DOHH2 (cell line): ENCODE results near the gene TEX261.

Source experiments
- H3F3A ChIP-seq: fragments of 200-600 bp; sonication (generic), shearing (Covaris generic); 2 replicates; pipeline ENCODE4 v1.6.0; 2016; ENCODE audit warnings: antibody characterized with exemption, mild to moderate bottlenecking; ENCODE audit not compliant: control insufficient read depth, insufficient read depth
- H3K27ac ChIP-seq: fragments of 200-600 bp; sonication (generic); 2 replicates; pipeline ENCODE4 v1.5.1; 2014; ENCODE audit warnings: low read depth, mild to moderate bottlenecking, low read length, moderate library complexity
- H3K27me3 ChIP-seq: fragments of 200-600 bp; sonication (generic); 2 replicates; pipeline ENCODE4 v1.6.1; 2014; ENCODE audit warnings: mild to moderate bottlenecking, low read length, mixed read lengths; ENCODE audit not compliant: control insufficient read depth
- H3K36me3 ChIP-seq: fragments of 200-600 bp; sonication (generic); 2 replicates; pipeline ENCODE4 v1.6.1; 2014; ENCODE audit warnings: mild to moderate bottlenecking, low read length, moderate library complexity, mixed read lengths; ENCODE audit not compliant: control insufficient read depth
- H3K4me1 ChIP-seq: fragments of 200-600 bp; sonication (generic); 2 replicates; pipeline ENCODE4 v1.6.1; 2014; ENCODE audit warnings: mild to moderate bottlenecking, low read length, mixed read lengths; ENCODE audit not compliant: control insufficient read depth
- H3K4me2 ChIP-seq: fragments of 200-600 bp; sonication (generic); 2 replicates; pipeline ENCODE4 v1.6.0; 2014; ENCODE audit warnings: mild to moderate bottlenecking, low read length, moderate library complexity
- H3K4me3 ChIP-seq: fragments of 200-600 bp; sonication (generic); 2 replicates; pipeline ENCODE4 v1.5.1; 2014; ENCODE audit warnings: mild to moderate bottlenecking, low read length, mixed read lengths
- H3K79me2 ChIP-seq: fragments of 200-600 bp; sonication (generic); 2 replicates; pipeline ENCODE4 v1.6.1; 2014; ENCODE audit warnings: mild to moderate bottlenecking, low read length, mixed read lengths; ENCODE audit not compliant: control insufficient read depth
- H3K9me2 ChIP-seq: fragments of 200-600 bp; sonication (generic); replicated peaks from 2 replicates; pipeline ENCODE4 v1.6.1; 2014; ENCODE audit warnings: mild to moderate bottlenecking, low read length, mixed read lengths; ENCODE audit not compliant: control insufficient read depth
- H3K9me3 ChIP-seq: fragments of 200-600 bp; sonication (generic); 2 replicates; pipeline ENCODE4 v1.6.1; 2014; ENCODE audit warnings: antibody characterized with exemption, low read length, mixed read lengths; ENCODE audit not compliant: control insufficient read depth, insufficient read depth
- H4K20me1 ChIP-seq: fragments of 200-600 bp; sonication (generic); 2 replicates; pipeline ENCODE4 v1.6.0; 2014; ENCODE audit warnings: low read depth, mild to moderate bottlenecking, antibody characterized with exemption, low read length, moderate library complexity; ENCODE audit not compliant: control insufficient read depth, insufficient read depth
- EZH2phosphoT487 ChIP-seq: fragments of 200-600 bp; sonication (generic); IDR thresholded peaks from 2 replicates; pipeline ENCODE4 v1.6.1; 2017; ENCODE audit warnings: borderline replicate concordance, mild to moderate bottlenecking, antibody characterized with exemption, low read length, moderate library complexity, mixed read lengths
- TF ChIP-seq, protein P1 (sequence below): fragments of 200-600 bp; sonication (generic); IDR thresholded peaks from one replicate; pipeline ENCODE4 v1.5.1; 2014; ENCODE audit warnings: antibody characterized with exemption, mild to moderate bottlenecking, low read depth, low read length; ENCODE audit not compliant: poor library complexity, severe bottlenecking

Gene TEX261

DNA sequence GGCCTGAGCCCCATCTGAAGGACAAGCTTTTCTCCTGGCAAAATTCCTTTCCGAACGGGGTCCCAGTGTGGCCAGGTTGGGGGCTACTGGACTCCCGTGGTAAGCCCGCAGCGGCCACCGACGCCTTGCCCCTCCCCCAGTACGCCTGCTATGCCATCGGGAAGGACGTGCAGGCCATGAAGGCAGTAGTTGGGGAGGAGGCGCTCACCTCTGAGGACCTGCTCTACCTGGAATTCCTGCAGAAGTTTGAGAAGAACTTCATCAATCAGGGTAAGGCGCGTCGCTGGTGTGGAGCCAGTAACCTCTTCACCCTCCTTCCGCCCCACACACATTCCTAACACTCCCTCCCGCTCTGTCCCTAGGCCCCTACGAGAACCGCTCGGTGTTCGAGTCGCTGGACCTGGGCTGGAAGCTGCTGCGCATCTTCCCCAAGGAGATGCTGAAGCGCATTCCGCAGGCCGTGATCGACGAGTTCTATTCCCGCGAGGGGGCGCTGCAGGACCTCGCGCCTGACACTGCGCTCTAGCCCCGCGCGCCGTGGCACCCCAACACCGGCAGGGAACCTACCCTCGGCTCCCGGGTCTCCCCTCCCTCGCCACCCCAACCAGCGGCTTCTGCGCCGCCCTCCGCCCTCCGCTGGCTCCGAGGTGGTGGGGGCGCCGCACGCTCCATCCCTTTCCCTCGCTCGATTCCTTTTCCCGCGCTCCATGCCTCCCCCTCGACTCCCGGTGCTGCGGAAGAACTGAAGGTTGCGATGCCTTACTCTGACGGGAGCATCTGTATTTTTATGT is 29.9 kb downstream of the TEX261 start:
- H3K4me1 ChIP-seq: peaks cover 3% of the 10 kb centered on the region; the same call in 1 of the 2 replicates
- no peaks in the 10 kb centered on the region for H3K9me2 ChIP-seq
- H3K9me3 ChIP-seq: no peaks in the 10 kb centered on the region
- H3K4me2 ChIP-seq: peak overlapping the region; percentile 72
- no peaks in the 10 kb centered on the region for H3F3A ChIP-seq
- no peaks in the 10 kb centered on the region for H3K27me3 ChIP-seq
- no peaks in the 10 kb centered on the region for H3K79me2 ChIP-seq
- no peaks in the 10 kb centered on the region for H4K20me1 ChIP-seq
- H3K4me3 ChIP-seq: peak overlapping the region; percentile 64
- H3K36me3 ChIP-seq: no peaks in the 10 kb centered on the region
- no peak overlapping the region for H3K27ac ChIP-seq
- no peak for TF ChIP-seq EZH2phosphoT487
- TF ChIP-seq, protein P1, sequence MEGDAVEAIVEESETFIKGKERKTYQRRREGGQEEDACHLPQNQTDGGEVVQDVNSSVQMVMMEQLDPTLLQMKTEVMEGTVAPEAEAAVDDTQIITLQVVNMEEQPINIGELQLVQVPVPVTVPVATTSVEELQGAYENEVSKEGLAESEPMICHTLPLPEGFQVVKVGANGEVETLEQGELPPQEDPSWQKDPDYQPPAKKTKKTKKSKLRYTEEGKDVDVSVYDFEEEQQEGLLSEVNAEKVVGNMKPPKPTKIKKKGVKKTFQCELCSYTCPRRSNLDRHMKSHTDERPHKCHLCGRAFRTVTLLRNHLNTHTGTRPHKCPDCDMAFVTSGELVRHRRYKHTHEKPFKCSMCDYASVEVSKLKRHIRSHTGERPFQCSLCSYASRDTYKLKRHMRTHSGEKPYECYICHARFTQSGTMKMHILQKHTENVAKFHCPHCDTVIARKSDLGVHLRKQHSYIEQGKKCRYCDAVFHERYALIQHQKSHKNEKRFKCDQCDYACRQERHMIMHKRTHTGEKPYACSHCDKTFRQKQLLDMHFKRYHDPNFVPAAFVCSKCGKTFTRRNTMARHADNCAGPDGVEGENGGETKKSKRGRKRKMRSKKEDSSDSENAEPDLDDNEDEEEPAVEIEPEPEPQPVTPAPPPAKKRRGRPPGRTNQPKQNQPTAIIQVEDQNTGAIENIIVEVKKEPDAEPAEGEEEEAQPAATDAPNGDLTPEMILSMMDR: peak; percentile 90

DNA sequence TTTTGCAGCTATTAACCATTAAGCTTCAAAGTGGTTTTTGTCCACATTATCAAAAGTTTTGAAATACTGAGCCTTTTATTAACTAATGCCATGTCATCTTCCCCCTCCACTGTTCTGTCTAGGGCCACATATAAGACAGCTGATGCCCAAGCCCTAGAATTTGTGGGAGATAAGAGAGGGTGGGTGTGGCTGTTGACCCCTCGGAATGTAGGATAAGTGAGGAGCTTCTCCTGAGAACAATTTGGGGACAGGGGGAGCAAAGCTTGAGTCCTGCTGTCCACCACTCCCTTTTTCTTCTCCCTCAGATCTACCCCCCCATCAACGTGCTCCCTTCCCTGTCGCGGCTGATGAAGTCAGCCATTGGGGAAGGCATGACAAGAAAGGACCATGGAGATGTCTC is 30.5 kb downstream of the TEX261 start:
- Histone ChIP-seq H3K4me1 (peaks cover 3% of the 10 kb centered on the region; the same call in 1 of the 2 replicates), H3K9me3 (no peaks in the 10 kb centered on the region), H3K79me2 (no peaks in the 10 kb centered on the region), H3K36me3 (no peaks in the 10 kb centered on the region), H4K20me1 (no peaks in the 10 kb centered on the region), H3K27me3 (no peaks in the 10 kb centered on the region), H3K9me2 (no peaks in the 10 kb centered on the region), H3K4me2 (no peak overlapping the region), H3K27ac (no peak overlapping the region), H3K4me3 (no peak overlapping the region), H3F3A (no peaks in the 10 kb centered on the region)
- TF ChIP-seq EZH2phosphoT487: no peak

DNA sequence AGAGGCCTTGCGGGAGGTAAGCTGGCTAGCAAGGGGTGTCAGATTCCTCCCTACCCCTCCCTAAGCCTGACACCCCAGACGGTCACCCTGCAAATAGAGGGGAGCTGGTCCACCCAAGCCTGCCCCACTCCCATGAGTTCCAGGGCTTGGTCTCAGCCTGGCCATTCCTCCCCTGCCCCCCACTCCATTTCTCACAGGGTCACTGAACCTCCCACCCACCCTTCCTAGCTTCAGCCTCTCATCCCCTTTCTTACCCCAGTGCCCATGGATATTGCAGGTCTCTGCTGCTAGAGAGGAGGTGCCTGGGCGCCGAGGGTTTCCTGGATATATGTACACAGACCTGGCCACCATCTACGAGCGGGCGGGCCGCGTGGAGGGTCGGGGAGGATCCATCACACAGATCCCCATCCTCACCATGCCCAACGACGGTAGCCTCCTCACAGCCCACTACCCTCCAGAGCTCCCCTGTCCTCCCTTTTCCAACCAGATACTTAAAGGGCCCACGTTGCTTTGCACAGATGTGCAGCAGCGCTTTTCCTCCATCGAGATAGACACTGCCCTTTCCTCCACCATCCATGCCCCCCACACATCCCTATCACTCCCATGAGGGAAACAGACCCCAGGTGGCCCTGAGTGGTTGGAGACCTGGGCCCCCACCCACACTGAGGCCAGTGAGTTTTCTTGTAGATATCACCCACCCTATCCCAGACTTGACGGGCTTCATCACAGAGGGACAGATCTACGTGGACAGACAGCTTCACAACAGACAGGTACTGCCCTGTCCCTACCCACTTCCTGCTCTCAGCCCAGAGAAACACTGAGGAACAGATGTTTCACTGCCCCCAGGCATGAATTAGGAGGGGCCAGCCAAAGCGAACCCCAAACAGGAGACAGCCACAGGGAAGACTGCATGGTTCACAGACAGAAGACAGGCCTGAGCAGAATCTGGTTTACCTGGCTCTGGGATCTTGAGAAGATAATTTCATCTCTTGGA is 31.5 kb downstream of the TEX261 start:
- H3K36me3 ChIP-seq: no peaks in the 10 kb centered on the region
- no peak overlapping the region for H3K27ac ChIP-seq
- H3K9me2 ChIP-seq: no peaks in the 10 kb centered on the region
- H3K4me3 ChIP-seq: no peak overlapping the region
- peaks cover 9% of the 10 kb centered on the region for H3K4me1 ChIP-seq
- no peaks in the 10 kb centered on the region for H3F3A ChIP-seq
- no peaks in the 10 kb centered on the region for H4K20me1 ChIP-seq
- H3K9me3 ChIP-seq: no peaks in the 10 kb centered on the region
- H3K79me2 ChIP-seq: no peaks in the 10 kb centered on the region
- no peak overlapping the region for H3K4me2 ChIP-seq
- no peaks in the 10 kb centered on the region for H3K27me3 ChIP-seq
- TF ChIP-seq EZH2phosphoT487: no peak
- TF ChIP-seq, protein P1: no peak
